CD4-positive, alpha-beta T cell (primary cell): Measurements from ENCODE around the gene DAD1. TPM values are rescaled to one million over a fixed set of nuclear protein-coding genes. Genes with fewer than 3 reads are reported as not detected.
A peak's percentile ranks its signal among the peaks of the same experiment; 100 is the strongest.

Experiments
- ATAC-seq: fragments of 200-7000 bp; cut with Tn5 transposase; one replicate; pipeline ENCODE4 v1.10.0; 2022; ENCODE audit warnings: mild to moderate bottlenecking; ENCODE audit not compliant: poor library complexity
- CTCF ChIA-PET: fragments of 350-600 bp; sonication (Branson Sonifier 250); formaldehyde crosslinking; loops from one replicate; lab custom pipeline; 2021; ENCODE audit warnings: antibody characterized with exemption, inconsistent platforms; lab: Charles Lee
- POLR2A ChIA-PET: fragments of 350-600 bp; sonication (Branson Sonifier 250); formaldehyde crosslinking; loops from one replicate; lab custom pipeline; 2021; ENCODE audit warnings: antibody characterized with exemption, inconsistent platforms; lab: Charles Lee
- DNase-seq, 14 experiments: peaks; one replicate each; pipeline ENCODE4 v3.0.0-alpha.2; 2013 to 2020; ENCODE audit warnings: mixed read lengths in 2 of 14
- H3K27ac ChIP-seq, 2 donors: one replicate each; pipeline versions ENCODE4 v1.5.1 to v1.7.0; 2013; ENCODE audit warnings: low read length in 2 of 2, low read depth in 1 of 2, mild to moderate bottlenecking in 1 of 2
- H3K27me3 ChIP-seq, 2 experiments: 1 replicate in 1 of 2; 2 replicates in 1 of 2; pipeline versions ENCODE4 v1.6.1 to v1.7.0; 2013; ENCODE audit warnings: low read length in 2 of 2, control low read depth in 1 of 2, mild to moderate bottlenecking in 1 of 2, moderate library complexity in 1 of 2; ENCODE audit not compliant: insufficient read depth in 2 of 2, control insufficient read depth in 1 of 2
- H3K36me3 ChIP-seq: one replicate; pipeline ENCODE4 v1.6.1; 2013; ENCODE audit warnings: low read length, control low read depth; ENCODE audit not compliant: insufficient read depth
- H3K4me1 ChIP-seq: one replicate; pipeline ENCODE4 v1.6.1; 2013; ENCODE audit warnings: low read length, control low read depth; ENCODE audit not compliant: insufficient read depth
- H3K4me3 ChIP-seq: one replicate; pipeline ENCODE4 v1.5.1; 2013; ENCODE audit warnings: mild to moderate bottlenecking, low read length, moderate library complexity
- H3K9me3 ChIP-seq, 2 experiments: 1 replicate in 1 of 2; 2 replicates in 1 of 2; pipeline versions ENCODE4 v1.6.1 to v1.7.0; 2013; ENCODE audit warnings: low read length in 2 of 2, mild to moderate bottlenecking in 2 of 2, control low read depth in 1 of 2, moderate library complexity in 1 of 2; ENCODE audit not compliant: control insufficient read depth in 1 of 2, insufficient read depth in 1 of 2
- H3K27ac Mint-ChIP-seq: one replicate; pipeline ENCODE4 v1.8.0; 2020; ENCODE audit warnings: mixed read lengths
- H3K27me3 Mint-ChIP-seq: one replicate; pipeline ENCODE4 v1.8.0; 2021; ENCODE audit warnings: mixed read lengths
- H3K36me3 Mint-ChIP-seq: one replicate; pipeline ENCODE4 v1.8.0; 2021; ENCODE audit warnings: low read depth, mixed read lengths
- H3K4me1 Mint-ChIP-seq: one replicate; pipeline ENCODE4 v1.8.0; 2021; ENCODE audit warnings: low read depth, mixed read lengths
- H3K4me3 Mint-ChIP-seq: one replicate; pipeline ENCODE4 v1.8.0; 2020; ENCODE audit warnings: mild to moderate bottlenecking, mixed read lengths
- H3K9me3 Mint-ChIP-seq: one replicate; pipeline ENCODE4 v1.8.0; 2020; ENCODE audit warnings: mixed read lengths
- intact Hi-C, 2 experiments: fragments of 100-400 bp; cut with DNase I in 1 of 2; cut with micrococcal nuclease in 1 of 2; formaldehyde crosslinking; loops; one replicate each; pipeline versions ENCODE4 v1.15.1 to v1.9.0; 2023 to 2025; cut with DNase I, micrococcal nuclease
- total RNA-seq, 174 experiments: library from RNA in 2 of 174; stranded (reverse) in 2 of 174; gene quantifications; one replicate each; pipeline ENCODE4 v1.2.3 and lab custom pipeline; 2021 to 2026
- TF ChIP-seq, protein P1 (sequence below): fragments of 200-600 bp; IDR thresholded peaks from one replicate; pipeline ENCODE4 v1.8.0; 2022; ENCODE audit warnings: antibody characterized with exemption, mild to moderate bottlenecking

The DAD1 gene
- total RNA-seq, 2 experiments from 2014 or later, result 41.8 to 44.1 TPM

DNA sequence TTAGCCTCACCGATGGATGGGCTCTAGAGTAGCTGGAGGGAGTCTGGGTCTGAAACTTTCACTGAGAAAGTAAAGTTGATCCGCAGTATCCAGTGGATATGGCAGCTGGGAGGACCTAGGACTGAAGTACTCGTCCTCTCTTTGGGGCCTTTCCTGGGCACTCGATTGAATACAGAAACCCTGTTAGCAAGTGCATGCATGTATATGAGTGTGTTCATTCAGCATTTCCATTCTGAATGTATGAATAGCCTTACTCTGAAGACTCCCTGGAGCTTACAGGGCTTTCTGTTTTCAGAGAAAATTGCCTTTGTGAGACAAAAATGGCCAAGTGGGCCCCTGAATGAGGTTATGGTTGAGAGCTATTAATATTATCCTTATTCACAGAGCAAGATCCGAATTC lies 62.8 kb downstream of the DAD1 start:
- Histone ChIP-seq H3K27ac (peak overlapping the region; percentile 65 to 99), H3K4me3 (peak overlapping the region; percentile 61)
- intact Hi-C loops, result loop anchor here in 1 of 2 experiments (10.0 kb wide), 1 partner anchor 301 kb away; no protein-coding TSS in a partner anchor

DNA sequence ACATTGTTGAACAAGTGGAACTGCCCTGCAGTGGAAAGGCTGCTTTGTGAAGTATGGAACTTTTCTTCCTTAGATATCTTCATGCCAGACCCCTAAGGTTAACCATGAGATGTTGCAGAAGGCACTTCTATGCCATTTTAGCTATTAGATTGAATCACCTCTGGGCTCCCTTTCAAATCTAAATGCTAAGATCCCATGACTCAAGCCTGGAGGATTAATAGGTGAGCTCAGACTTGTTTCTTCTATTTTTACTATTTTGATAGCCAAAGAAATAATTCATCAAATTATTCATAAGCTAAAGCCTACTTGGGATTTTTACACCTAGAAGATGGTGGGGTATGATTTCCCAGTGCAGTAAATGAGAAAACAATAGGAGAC lies 64.3 kb downstream of the DAD1 start:
- H3K4me1 ChIP-seq, result peaks cover 82% of the 10 kb centered on the region
- ATAC-seq, result no peak
- POLR2A ChIA-PET, result interaction anchor here (1.3 to 12.3 kb wide), 12 partner anchors 7 to 813 kb away, joined by 3 to 272 read pairs (median 41); no protein-coding TSS in a partner anchor
- no peaks in the 10 kb centered on the region for H3K27me3 Mint-ChIP-seq
- H3K36me3 ChIP-seq, result peaks cover 95% of the 10 kb centered on the region
- H3K4me3 Mint-ChIP-seq, result peak overlapping the region; percentile 86
- no peaks in the 10 kb centered on the region for H3K9me3 Mint-ChIP-seq
- peaks cover 98% of the 10 kb centered on the region for H3K4me1 Mint-ChIP-seq
- no peaks in the 10 kb centered on the region for H3K27me3 ChIP-seq
- CTCF ChIA-PET, result interaction anchor here (1.1 to 5.7 kb wide), 6 partner anchors 9 to 413 kb away, joined by 4 to 41 read pairs (median 6); no protein-coding TSS in a partner anchor
- H3K27ac Mint-ChIP-seq, result peak overlapping the region; percentile 93
- peaks cover 99% of the 10 kb centered on the region for H3K36me3 Mint-ChIP-seq
- H3K27ac ChIP-seq, result peak overlapping the region; percentile 65 to 99
- TF ChIP-seq, protein P1, sequence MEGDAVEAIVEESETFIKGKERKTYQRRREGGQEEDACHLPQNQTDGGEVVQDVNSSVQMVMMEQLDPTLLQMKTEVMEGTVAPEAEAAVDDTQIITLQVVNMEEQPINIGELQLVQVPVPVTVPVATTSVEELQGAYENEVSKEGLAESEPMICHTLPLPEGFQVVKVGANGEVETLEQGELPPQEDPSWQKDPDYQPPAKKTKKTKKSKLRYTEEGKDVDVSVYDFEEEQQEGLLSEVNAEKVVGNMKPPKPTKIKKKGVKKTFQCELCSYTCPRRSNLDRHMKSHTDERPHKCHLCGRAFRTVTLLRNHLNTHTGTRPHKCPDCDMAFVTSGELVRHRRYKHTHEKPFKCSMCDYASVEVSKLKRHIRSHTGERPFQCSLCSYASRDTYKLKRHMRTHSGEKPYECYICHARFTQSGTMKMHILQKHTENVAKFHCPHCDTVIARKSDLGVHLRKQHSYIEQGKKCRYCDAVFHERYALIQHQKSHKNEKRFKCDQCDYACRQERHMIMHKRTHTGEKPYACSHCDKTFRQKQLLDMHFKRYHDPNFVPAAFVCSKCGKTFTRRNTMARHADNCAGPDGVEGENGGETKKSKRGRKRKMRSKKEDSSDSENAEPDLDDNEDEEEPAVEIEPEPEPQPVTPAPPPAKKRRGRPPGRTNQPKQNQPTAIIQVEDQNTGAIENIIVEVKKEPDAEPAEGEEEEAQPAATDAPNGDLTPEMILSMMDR, result no peak
- intact Hi-C loops, result loop anchor here in 1 of 2 experiments (2.0 to 10.0 kb wide), 2 partner anchors 14 to 300 kb away; no protein-coding TSS in a partner anchor
- no peaks in the 10 kb centered on the region for H3K9me3 ChIP-seq
- H3K4me3 ChIP-seq, result peak overlapping the region; percentile 61
- no peak for DNase-seq

More for the DNA sequence above, 62.8 kb downstream of the DAD1 start:
- H3K36me3 Mint-ChIP-seq, result peaks cover 97% of the 10 kb centered on the region
- peak overlapping the region; percentile 93 for H3K27ac Mint-ChIP-seq
- H3K27me3 Mint-ChIP-seq, result no peaks in the 10 kb centered on the region
- TF ChIP-seq, protein P1, result no peak
- peaks cover 94% of the 10 kb centered on the region for H3K36me3 ChIP-seq
- H3K9me3 ChIP-seq, result no peaks in the 10 kb centered on the region
- H3K4me3 Mint-ChIP-seq, result peak overlapping the region; percentile 86
- CTCF ChIA-PET, result interaction anchor here (1.4 to 5.7 kb wide), 6 partner anchors 9 to 44 kb away, joined by 3 to 41 read pairs (median 4); no protein-coding TSS in a partner anchor
- no peaks in the 10 kb centered on the region for H3K27me3 ChIP-seq
- DNase-seq (no peak), ATAC-seq (no peak)
- H3K4me1 ChIP-seq, result peaks cover 81% of the 10 kb centered on the region
- POLR2A ChIA-PET, result interaction anchor here (1.1 to 12.3 kb wide), 15 partner anchors 7 to 803 kb away, joined by 3 to 272 read pairs (median 6); no protein-coding TSS in a partner anchor
- peaks cover 96% of the 10 kb centered on the region for H3K4me1 Mint-ChIP-seq
- H3K9me3 Mint-ChIP-seq, result no peaks in the 10 kb centered on the region

DNA sequence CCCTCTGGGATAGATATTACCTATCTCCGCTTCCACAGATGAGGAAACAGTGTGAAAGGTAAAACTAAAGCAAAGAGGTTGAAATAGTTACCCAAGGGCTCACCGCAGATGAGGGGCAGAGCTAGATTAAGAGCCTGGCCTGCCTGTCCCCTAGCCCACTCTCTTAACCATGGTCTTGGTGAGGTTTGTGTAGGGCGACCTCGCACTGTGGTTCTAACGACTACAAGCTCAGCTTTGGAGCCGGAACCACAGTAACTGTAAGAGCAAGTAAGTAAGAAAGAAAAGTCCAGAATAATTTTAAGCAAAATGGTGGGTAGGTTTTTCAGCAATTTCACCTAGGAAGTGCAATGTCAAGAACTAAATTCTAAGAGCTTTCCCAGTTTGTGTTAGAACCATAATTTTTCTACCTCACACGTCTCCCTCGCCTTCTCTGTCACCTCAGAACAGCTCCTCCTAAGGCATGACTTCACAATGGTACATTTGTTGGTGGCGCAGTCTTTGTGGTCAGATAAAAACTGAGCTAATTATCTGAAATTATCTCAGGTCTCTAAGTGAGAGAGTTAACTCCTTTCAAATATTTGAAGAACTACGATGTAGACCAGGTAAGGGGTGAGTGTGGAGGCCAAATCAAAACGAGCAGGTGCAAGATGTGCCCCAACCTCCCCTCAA lies 64.8 kb downstream of the DAD1 start:
- H3K4me3 ChIP-seq, result peak overlapping the region; percentile 61
- no peaks in the 10 kb centered on the region for H3K9me3 Mint-ChIP-seq
- H3K4me1 ChIP-seq, result peaks cover 84% of the 10 kb centered on the region
- H3K27me3 Mint-ChIP-seq, result no peaks in the 10 kb centered on the region
- H3K36me3 ChIP-seq, result peaks cover 95% of the 10 kb centered on the region
- H3K27me3 ChIP-seq, result no peaks in the 10 kb centered on the region
- peak overlapping the region; percentile 93 for H3K27ac Mint-ChIP-seq
- intact Hi-C loops, result loop anchor here in 1 of 2 experiments (2.0 to 10.0 kb wide), 2 partner anchors 13 to 299 kb away; no protein-coding TSS in a partner anchor
- CTCF ChIA-PET, result interaction anchor here (1.1 to 5.7 kb wide), 6 partner anchors 10 to 412 kb away, joined by 4 to 41 read pairs (median 6); no protein-coding TSS in a partner anchor
- peak overlapping the region; percentile 65 to 99 for H3K27ac ChIP-seq
- H3K4me3 Mint-ChIP-seq, result peak overlapping the region; percentile 86
- TF ChIP-seq, protein P1, result no peak
- no peaks in the 10 kb centered on the region for H3K9me3 ChIP-seq
- peaks cover 98% of the 10 kb centered on the region for H3K4me1 Mint-ChIP-seq
- H3K36me3 Mint-ChIP-seq, result peaks cover 99% of the 10 kb centered on the region
- ATAC-seq, result no peak
- POLR2A ChIA-PET, result interaction anchor here (0.6 to 12.3 kb wide), 13 partner anchors 7 to 812 kb away, joined by 3 to 272 read pairs (median 29); no protein-coding TSS in a partner anchor
- DNase-seq, result peak in 4 of 14 experiments; percentile 34 to 63 (median 56)
